Spleen (tissue), 7 donors: Measurements from ENCODE around the gene HSPA12B.

Experiments
- CTCF ChIP-seq, 11 experiments: fragments of 200-600 bp in 7 of 11; fragments of 450-650 bp in 4 of 11; sonication (generic) in 4 of 11; IDR thresholded peaks in 8 of 11; conservative IDR thresholded peaks in 3 of 11; 1 replicate in 7 of 11; 2 replicates in 4 of 11; pipeline versions ENCODE4 v1.4.0 to v1.8.0; 2016 to 2021; ENCODE audit warnings: antibody characterized with exemption in 11 of 11, inconsistent platforms in 4 of 11, mild to moderate bottlenecking in 1 of 11
- POLR2AphosphoS5 ChIP-seq, 3 donors: sonication (generic); formaldehyde crosslinking; IDR thresholded peaks; one replicate each; pipeline ENCODE4 v1.5.1; 2017; ENCODE audit warnings: antibody characterized with exemption in 3 of 3
- donor health status: DM: no; HTN: no; CAD: no; lungs with moderate emphysema.
- donor health status: DM: no; HTN: no; CAD: no.
- donor health status: DM: no; HTN: no; CAD: no.

- no peak for TF ChIP-seq POLR2AphosphoS5 (IDR thresholded peaks at IDR 0.05)
- TF ChIP-seq CTCF (IDR thresholded peaks at IDR 0.05 in 8 of 11, conservative IDR thresholded peaks at IDR 0.05 in 3 of 11): no peak
Observed at GRCh38 chr20:3801299-3801698, 68.8 kb downstream of the HSPA12B start.
